ENCODE data around the gene RSAD1. TPM values are rescaled to one million over a fixed set of nuclear protein-coding genes. Genes with fewer than 3 reads are reported as not detected.

RSAD1 gene
- total and polyA plus RNA-seq, 8 donors, result 20.1 to 49.4 (median 33.6) TPM

GRCh38 chr17:50479522-50480141 lies 972 bp downstream of the RSAD1 start:
- peak; percentile 73 to 91 (median 76) for DNase-seq
- WGBS, 2 donors, result 8 to 12% methylated on average over 19 of the region's 19 CpGs
- intact Hi-C loops (cut with DNase I), result loop anchor here (5.0 to 10.0 kb wide), 7 partner anchors 55 to 218 kb away; partner anchors contain the start of gene EPN3 (in 1 of the 3)
- peak; percentile 17 to 49 (median 30) for TF ChIP-seq CTCF (IDR thresholded peaks at IDR 0.05)
- Histone ChIP-seq H3K4me1 (peaks cover 9 to 25% (median 16%) of the 10 kb centered on the region in 3 donors), H3K27me3 (no peaks in the 10 kb centered on the region), H3K27ac (peak overlapping the region; percentile 80 to 88 (median 84)), H3K9me3 (no peaks in the 10 kb centered on the region), H3K4me3 (peak overlapping the region; percentile 58 to 91 (median 66)), H3K36me3 (peaks cover 0 to 13% (median 3%) of the 10 kb centered on the region in 3 donors)
- FAIRE-seq, result no peak
- peak; percentile 52 to 67 (median 62) for ATAC-seq

DNA sequence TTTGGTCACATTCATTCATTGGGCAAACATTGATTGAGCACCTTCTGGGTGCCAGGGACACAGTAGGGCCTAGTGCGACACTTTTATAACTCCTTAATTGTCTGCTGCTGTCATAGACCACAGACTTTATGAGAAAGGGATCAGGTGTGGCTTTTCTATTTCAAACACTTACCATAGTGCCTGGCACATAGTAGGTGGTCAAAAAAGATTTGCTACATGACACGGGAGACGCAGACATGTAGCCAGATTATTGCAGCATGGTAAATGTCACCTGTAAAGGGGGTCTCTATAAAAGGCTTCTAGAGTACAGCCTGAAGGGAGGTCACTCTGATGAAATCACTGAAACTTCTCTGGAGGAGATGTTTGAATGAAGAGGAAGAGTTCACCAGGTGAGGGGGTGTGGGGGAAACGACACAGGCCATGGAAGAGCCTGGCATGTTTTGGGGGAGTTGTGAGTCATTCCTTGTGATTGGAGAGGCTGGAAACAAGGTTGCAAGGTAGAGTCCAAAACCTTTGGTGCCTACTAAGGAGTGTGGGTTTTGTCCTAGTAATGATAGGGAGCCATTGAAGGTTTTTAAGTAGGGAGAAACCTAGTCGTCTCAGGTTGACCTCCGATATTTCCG lies 1.6 kb downstream of the RSAD1 start:
- no peak for TF ChIP-seq CTCF (IDR thresholded peaks at IDR 0.05)
- no peaks in the 10 kb centered on the region for H3K27me3 ChIP-seq
- peaks cover 9 to 25% (median 16%) of the 10 kb centered on the region in 3 donors for H3K4me1 ChIP-seq
- H3K4me3 ChIP-seq, result peak overlapping the region in 2 of 4 donors; percentile 70 to 91
- FAIRE-seq, result no peak
- peaks cover 0 to 20% (median 3%) of the 10 kb centered on the region in 3 donors for H3K36me3 ChIP-seq
- peak overlapping the region in 2 of 4 donors; percentile 85 to 88 for H3K27ac ChIP-seq
- DNase-seq, result peak in 2 of 6 donors; percentile 4 to 5
- no peaks in the 10 kb centered on the region for H3K9me3 ChIP-seq
- 54 to 58% methylated on average over 7 of the region's 7 CpGs for WGBS, 2 donors
- ATAC-seq, result no peak
- intact Hi-C loops (cut with DNase I), result loop anchor here (5.0 to 10.0 kb wide), 6 partner anchors 55 to 217 kb away; partner anchors contain the start of gene EPN3 (in 1 of the 3)

DNA sequence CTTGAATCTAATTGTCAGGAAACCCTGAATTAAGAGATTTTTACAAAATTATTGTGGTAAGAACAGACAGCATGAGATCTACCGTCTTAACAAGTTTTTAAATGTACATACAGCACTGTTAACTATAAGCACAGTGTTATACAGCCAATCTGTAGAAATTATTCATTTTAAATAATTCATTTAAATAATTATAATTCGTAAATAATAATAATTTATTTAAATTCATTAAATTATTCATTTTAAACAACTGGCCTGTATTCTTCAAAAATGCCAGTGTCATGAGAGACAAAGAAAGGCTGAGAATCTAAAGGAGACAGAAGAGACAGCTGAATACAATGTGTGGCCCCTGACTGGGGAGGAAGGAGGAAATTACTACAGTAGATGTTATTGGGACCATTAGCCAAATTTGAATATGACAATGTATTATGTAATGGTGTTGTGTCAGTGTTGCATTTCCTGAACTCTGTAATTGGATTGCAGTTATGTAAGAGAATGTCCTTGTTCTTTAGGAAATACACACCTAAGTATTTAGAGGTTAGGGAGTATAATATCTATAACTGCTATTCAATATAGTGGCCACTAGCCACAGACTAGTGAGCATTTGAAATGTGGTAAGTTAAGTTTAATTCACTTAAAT lies 2.3 kb downstream of the RSAD1 start:
- Histone ChIP-seq H3K27me3 (no peaks in the 10 kb centered on the region), H3K9me3 (no peaks in the 10 kb centered on the region), H3K36me3 (peaks cover 0 to 25% (median 3%) of the 10 kb centered on the region in 3 donors), H3K4me3 (no peak overlapping the region), H3K4me1 (peaks cover 9 to 25% (median 16%) of the 10 kb centered on the region in 3 donors), H3K27ac (peak overlapping the region in 1 of 4 donors; percentile 15)
- intact Hi-C loops (cut with DNase I), result loop anchor here (5.0 to 10.0 kb wide), 6 partner anchors 54 to 216 kb away; partner anchors contain the start of gene EPN3 (in 1 of the 3)
- TF ChIP-seq CTCF (IDR thresholded peaks at IDR 0.05), result no peak
- WGBS, 2 donors, result 65 to 66% methylated on average over 2 of the region's 2 CpGs
- ATAC-seq (no peak), DNase-seq (no peak), FAIRE-seq (no peak)

GRCh38 chr17:50481648-50482047 lies 3.0 kb downstream of the RSAD1 start:
- H3K9me3 ChIP-seq, result no peaks in the 10 kb centered on the region
- no peak overlapping the region for H3K4me3 ChIP-seq
- 51 to 67% methylated on average over 4 of the region's 4 CpGs for WGBS, 2 donors
- intact Hi-C loops (cut with DNase I), result loop anchor here (5.0 to 10.0 kb wide), 6 partner anchors 53 to 216 kb away; partner anchors contain the start of gene EPN3 (in 1 of the 3)
- DNase-seq (peak in 1 of 6 donors; percentile 7), ATAC-seq (no peak), FAIRE-seq (no peak)
- H3K27me3 ChIP-seq, result no peaks in the 10 kb centered on the region
- H3K4me1 ChIP-seq, result peaks cover 8 to 25% (median 15%) of the 10 kb centered on the region in 3 donors
- no peak overlapping the region for H3K27ac ChIP-seq
- H3K36me3 ChIP-seq, result peaks cover 0 to 25% (median 3%) of the 10 kb centered on the region in 3 donors
- no peak for TF ChIP-seq CTCF (IDR thresholded peaks at IDR 0.05)
